ENCODE data around the gene PLSCR1. TPM values are rescaled to one million over a fixed set of nuclear protein-coding genes. Genes with fewer than 3 reads are reported as not detected.
"Not testable (repeated sequence)": the region's sequence is repeated elsewhere in the genome, so short reads cannot be mapped to it uniquely, and the experiment has no call there.

The PLSCR1 gene
- polyA plus RNA-seq, 2 donors, result 35.0 to 37.4 TPM

DNA sequence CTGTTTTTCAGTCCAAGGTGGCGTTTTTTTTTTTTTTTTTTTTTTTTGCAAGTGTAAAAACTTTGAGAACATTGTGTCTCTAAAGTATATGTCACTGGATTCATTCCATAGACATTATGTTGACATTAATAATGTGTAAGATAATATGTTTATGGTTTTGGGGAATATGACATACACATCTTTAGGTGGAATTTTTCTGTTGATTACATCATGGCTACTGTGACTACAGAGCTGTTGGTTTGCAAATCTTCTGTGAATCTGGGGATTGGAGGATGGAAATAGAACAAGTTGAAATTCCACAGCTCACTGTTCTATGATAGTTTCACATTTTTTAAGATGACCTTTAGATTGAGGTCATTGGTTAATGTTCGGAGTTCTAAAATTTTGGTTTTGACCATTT, 50.6 kb downstream of the PLSCR1 start:
- Histone ChIP-seq H3K4me1 (ENCODE audit: control insufficient read depth in 2 of 2, insufficient read depth in 2 of 2, low read length in 1 of 2) (no peaks in the 10 kb centered on the region), H3K9me3 (ENCODE audit: control insufficient read depth in 2 of 2, insufficient read depth in 1 of 2, low read depth in 1 of 2, low read length in 1 of 2) (peaks cover 0 to 3% of the 10 kb centered on the region in 2 donors), H3K27me3 (ENCODE audit: control insufficient read depth in 1 of 2, insufficient read depth in 2 of 2, low read length in 2 of 2) (no peaks in the 10 kb centered on the region), H3K4me3 (ENCODE audit: low read depth in 1 of 2, low read length in 2 of 2) (no peak overlapping the region), H3K27ac (ENCODE audit: low read depth in 2 of 2, low read length in 1 of 2) (no peak overlapping the region), H3K36me3 (ENCODE audit: control insufficient read depth in 2 of 2, insufficient read depth in 2 of 2, low read length in 1 of 2) (no peaks in the 10 kb centered on the region)
- WGBS, 2 donors, result 63 to 71% methylated on average over 2 of the region's 2 CpGs

DNA sequence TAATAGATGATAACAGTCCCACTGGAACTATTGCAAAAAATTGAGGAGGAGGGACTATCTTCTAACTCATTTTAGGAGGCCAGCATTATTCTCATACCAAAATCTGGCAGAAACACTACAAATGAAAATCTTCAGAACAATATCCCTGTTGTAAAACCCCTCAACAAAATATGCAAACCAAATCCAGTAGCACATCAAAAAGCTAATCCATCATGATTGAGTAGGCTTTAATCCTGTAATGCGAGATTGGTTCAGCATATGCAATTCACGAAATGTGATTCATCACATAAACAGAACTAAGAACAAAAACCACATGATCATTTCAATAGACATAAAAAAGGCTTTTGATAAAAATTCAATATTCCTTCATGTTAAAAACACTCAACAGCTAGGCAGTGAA, 51.2 kb downstream of the PLSCR1 start:
- WGBS, 2 donors, result 47 to 53% methylated on average over 2 of the region's 2 CpGs

DNA sequence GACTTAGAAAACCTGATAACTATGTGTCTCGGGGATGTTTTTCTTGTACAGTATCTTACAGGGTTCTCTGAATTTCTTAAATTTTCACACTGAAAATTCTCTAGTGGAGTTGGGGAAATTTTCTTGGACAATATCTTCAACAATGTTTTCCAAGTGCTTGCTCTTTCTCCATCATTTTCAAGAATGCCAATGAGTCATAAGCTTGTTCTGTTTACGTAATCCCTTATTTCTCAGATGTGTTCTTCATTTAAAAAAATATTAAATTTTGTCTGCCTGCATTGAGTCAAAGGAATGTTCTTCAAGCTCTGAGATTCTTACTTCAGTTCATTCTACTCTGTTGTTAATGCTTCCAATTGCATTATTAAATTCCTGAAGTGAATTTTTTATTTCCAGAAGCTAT, 53.1 kb downstream of the PLSCR1 start:
- Histone ChIP-seq H3K9me3 (ENCODE audit: control insufficient read depth in 2 of 2, insufficient read depth in 1 of 2, low read depth in 1 of 2, low read length in 1 of 2) (no peaks in the 10 kb centered on the region), H3K27ac (ENCODE audit: low read depth in 2 of 2, low read length in 1 of 2) (no peak overlapping the region), H3K4me1 (ENCODE audit: control insufficient read depth in 2 of 2, insufficient read depth in 2 of 2, low read length in 1 of 2) (no peaks in the 10 kb centered on the region), H3K36me3 (ENCODE audit: control insufficient read depth in 2 of 2, insufficient read depth in 2 of 2, low read length in 1 of 2) (no peaks in the 10 kb centered on the region), H3K4me3 (ENCODE audit: low read depth in 1 of 2, low read length in 2 of 2) (no peak overlapping the region), H3K27me3 (ENCODE audit: control insufficient read depth in 1 of 2, insufficient read depth in 2 of 2, low read length in 2 of 2) (no peaks in the 10 kb centered on the region)
- 60 to 76% methylated on average over 2 of the region's 2 CpGs for WGBS, 2 donors

More for the DNA sequence above, 51.2 kb downstream of the PLSCR1 start:
- Histone ChIP-seq H3K4me1 (ENCODE audit: control insufficient read depth in 2 of 2, insufficient read depth in 2 of 2, low read length in 1 of 2) (no peaks in the 10 kb centered on the region), H3K27ac (ENCODE audit: low read depth in 2 of 2, low read length in 1 of 2) (no peak overlapping the region), H3K36me3 (ENCODE audit: control insufficient read depth in 2 of 2, insufficient read depth in 2 of 2, low read length in 1 of 2) (no peaks in the 10 kb centered on the region), H3K27me3 (ENCODE audit: control insufficient read depth in 1 of 2, insufficient read depth in 2 of 2, low read length in 2 of 2) (no peaks in the 10 kb centered on the region), H3K4me3 (ENCODE audit: low read depth in 1 of 2, low read length in 2 of 2) (no peak overlapping the region), H3K9me3 (ENCODE audit: control insufficient read depth in 2 of 2, insufficient read depth in 1 of 2, low read depth in 1 of 2, low read length in 1 of 2) (peaks cover 0 to 3% of the 10 kb centered on the region in 2 donors)

DNA sequence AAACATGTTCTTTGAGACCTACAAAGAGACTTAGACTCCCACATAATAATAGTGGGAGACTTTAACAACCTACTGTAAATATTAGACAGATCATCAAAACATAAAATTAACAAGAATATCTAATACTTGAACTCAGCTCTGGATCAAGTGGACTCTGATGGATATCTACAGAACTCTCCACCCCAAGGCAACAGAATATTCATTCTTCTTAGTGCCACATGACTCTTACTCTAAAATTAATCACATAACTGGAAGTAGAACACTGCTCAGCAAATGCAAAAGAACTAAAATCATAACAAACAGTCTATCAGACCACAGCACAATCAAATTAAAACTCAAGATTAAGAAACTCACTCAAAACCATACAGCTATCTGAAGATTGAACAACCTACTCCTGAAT, 59.1 kb downstream of the PLSCR1 start:
- H3K27me3 ChIP-seq (ENCODE audit: control insufficient read depth in 1 of 2, insufficient read depth in 2 of 2, low read length in 2 of 2), result no peaks in the 10 kb centered on the region
- no peaks in the 10 kb centered on the region for H3K9me3 ChIP-seq (ENCODE audit: control insufficient read depth in 2 of 2, insufficient read depth in 1 of 2, low read depth in 1 of 2, low read length in 1 of 2)
- H3K4me3 ChIP-seq (ENCODE audit: low read depth in 1 of 2, low read length in 2 of 2), result no peak overlapping the region
- no peak overlapping the region for H3K27ac ChIP-seq (ENCODE audit: low read depth in 2 of 2, low read length in 1 of 2)
- no peaks in the 10 kb centered on the region for H3K36me3 ChIP-seq (ENCODE audit: control insufficient read depth in 2 of 2, insufficient read depth in 2 of 2, low read length in 1 of 2)
- no peaks in the 10 kb centered on the region for H3K4me1 ChIP-seq (ENCODE audit: control insufficient read depth in 2 of 2, insufficient read depth in 2 of 2, low read length in 1 of 2)

DNA sequence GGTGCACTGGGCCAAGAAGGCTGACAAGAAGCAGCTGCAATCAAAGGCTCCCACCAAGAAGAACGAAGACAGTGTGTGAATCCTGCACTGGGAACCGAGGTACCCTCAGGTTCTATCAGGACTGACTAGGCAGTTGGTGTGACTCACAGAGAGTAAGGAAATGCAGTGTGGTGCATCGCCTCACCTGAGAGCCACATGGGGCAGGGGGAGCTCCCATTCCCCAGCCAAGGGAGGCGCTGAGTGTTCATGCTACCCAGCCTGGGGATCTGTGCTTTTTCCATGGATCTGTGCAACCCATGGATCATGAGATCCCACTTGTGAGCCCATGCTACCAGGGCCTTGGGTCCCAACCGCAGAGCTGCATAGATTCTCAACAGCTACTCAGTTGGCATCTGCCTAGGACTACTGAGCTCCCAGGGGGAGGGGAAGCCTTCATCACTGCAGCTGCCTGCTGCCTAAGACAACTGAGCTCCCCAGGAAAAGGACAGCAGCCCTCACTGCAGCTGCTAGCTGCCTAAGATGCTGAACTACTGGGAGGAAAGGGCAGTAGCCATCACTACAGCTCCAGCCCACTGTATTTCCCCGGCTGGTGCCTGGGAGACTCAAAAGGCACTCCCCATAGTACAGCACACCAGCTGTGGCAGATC, 68.2 kb downstream of the PLSCR1 start:
- WGBS, 2 donors, result 89 to 90% methylated on average over 6 of the region's 6 CpGs
- H3K9me3 ChIP-seq (ENCODE audit: control insufficient read depth in 2 of 2, insufficient read depth in 1 of 2, low read depth in 1 of 2, low read length in 1 of 2), result no peaks in the 10 kb centered on the region
- no peak overlapping the region for H3K27ac ChIP-seq (ENCODE audit: low read depth in 2 of 2, low read length in 1 of 2)

DNA sequence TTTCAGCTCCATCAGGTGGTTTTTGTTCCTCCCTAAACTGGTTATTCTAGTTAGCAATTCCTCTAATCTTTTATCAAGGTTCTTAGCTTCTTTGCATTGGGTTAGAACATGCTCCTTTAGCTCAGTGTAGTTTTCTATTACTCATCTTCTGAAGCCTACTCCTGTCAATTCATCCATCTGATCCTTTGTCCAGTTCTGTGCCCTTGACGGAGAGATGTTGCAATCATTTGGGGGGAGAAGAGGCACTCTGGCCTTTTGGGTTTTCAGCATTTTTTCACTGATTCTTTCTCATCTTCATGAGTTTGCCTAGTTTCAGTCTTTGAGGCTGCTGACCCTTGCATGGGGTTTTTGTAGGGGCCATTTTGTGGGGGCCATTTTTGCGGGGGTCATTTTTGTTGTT, 69.4 kb downstream of the PLSCR1 start:
- not testable (repeated sequence) for H3K27ac ChIP-seq (ENCODE audit: low read depth in 2 of 2, low read length in 1 of 2)

More for the DNA sequence above, 68.2 kb downstream of the PLSCR1 start:
- Histone ChIP-seq H3K4me3 (ENCODE audit: low read depth in 1 of 2, low read length in 2 of 2) (no peak overlapping the region), H3K4me1 (ENCODE audit: control insufficient read depth in 2 of 2, insufficient read depth in 2 of 2, low read length in 1 of 2) (no peaks in the 10 kb centered on the region), H3K36me3 (ENCODE audit: control insufficient read depth in 2 of 2, insufficient read depth in 2 of 2, low read length in 1 of 2) (no peaks in the 10 kb centered on the region), H3K27me3 (ENCODE audit: control insufficient read depth in 1 of 2, insufficient read depth in 2 of 2, low read length in 2 of 2) (no peaks in the 10 kb centered on the region)

DNA sequence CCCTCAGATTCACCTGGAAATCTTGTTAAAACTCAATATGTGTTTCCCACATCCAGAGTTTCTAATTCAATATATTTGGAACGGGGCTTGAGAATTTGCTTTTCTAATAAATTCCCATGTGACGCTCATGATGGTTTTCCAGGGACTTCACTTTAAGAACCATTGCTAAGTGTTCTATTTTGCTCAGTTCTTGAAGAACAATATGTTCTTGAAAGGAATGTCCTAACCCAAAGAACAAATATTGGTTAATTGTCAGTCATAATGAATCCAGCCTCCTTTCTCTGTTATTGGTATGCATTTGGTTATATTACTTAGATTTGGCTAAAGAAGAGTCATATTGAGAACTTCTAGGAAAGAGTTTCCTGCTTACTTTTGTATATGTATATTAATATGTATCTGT, 70.7 kb downstream of the PLSCR1 start:
- Histone ChIP-seq H3K4me1 (ENCODE audit: control insufficient read depth in 2 of 2, insufficient read depth in 2 of 2, low read length in 1 of 2) (no peaks in the 10 kb centered on the region), H3K36me3 (ENCODE audit: control insufficient read depth in 2 of 2, insufficient read depth in 2 of 2, low read length in 1 of 2) (no peaks in the 10 kb centered on the region), H3K9me3 (ENCODE audit: control insufficient read depth in 2 of 2, insufficient read depth in 1 of 2, low read depth in 1 of 2, low read length in 1 of 2) (no peaks in the 10 kb centered on the region), H3K4me3 (ENCODE audit: low read depth in 1 of 2, low read length in 2 of 2) (no peak overlapping the region), H3K27me3 (ENCODE audit: control insufficient read depth in 1 of 2, insufficient read depth in 2 of 2, low read length in 2 of 2) (no peaks in the 10 kb centered on the region), H3K27ac (ENCODE audit: low read depth in 2 of 2, low read length in 1 of 2) (no peak overlapping the region)
- WGBS, 2 donors, result 89 to 94% methylated on average over 2 of the region's 2 CpGs

More for the DNA sequence above, 69.4 kb downstream of the PLSCR1 start:
- H3K9me3 ChIP-seq (ENCODE audit: control insufficient read depth in 2 of 2, insufficient read depth in 1 of 2, low read depth in 1 of 2, low read length in 1 of 2); H3K4me3 ChIP-seq (ENCODE audit: low read depth in 1 of 2, low read length in 2 of 2); H3K36me3 ChIP-seq (ENCODE audit: control insufficient read depth in 2 of 2, insufficient read depth in 2 of 2, low read length in 1 of 2); H3K27me3 ChIP-seq (ENCODE audit: control insufficient read depth in 1 of 2, insufficient read depth in 2 of 2, low read length in 2 of 2); H3K4me1 ChIP-seq (ENCODE audit: control insufficient read depth in 2 of 2, insufficient read depth in 2 of 2, low read length in 1 of 2): not testable (repeated sequence)
- WGBS, 2 donors, result 78 to 86% methylated on average over 2 of the region's 2 CpGs

DNA sequence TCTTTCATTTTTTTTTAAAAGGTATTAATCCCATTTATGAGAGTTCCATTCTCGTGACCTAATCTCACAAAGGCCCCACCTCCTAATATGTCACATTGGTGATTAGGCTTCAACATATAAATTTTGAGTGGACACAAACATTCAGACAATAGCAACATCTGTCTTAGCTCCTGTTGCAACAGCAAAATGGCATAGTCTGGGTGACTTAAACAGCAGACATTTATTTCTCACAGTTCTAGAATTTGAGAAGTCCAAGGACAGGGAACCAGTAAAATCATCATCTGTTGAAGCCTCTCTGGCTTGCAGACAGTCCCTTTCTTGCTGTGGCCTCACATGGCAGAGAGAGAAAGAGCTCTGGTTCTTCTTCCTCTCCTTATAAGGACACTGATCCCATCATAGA, 71.8 kb downstream of the PLSCR1 start:
- 88 to 92% methylated on average over 1 of the region's 1 CpG for WGBS, 2 donors
- no peaks in the 10 kb centered on the region for H3K9me3 ChIP-seq (ENCODE audit: control insufficient read depth in 2 of 2, insufficient read depth in 1 of 2, low read depth in 1 of 2, low read length in 1 of 2)
- H3K36me3 ChIP-seq (ENCODE audit: control insufficient read depth in 2 of 2, insufficient read depth in 2 of 2, low read length in 1 of 2), result no peaks in the 10 kb centered on the region
- H3K4me3 ChIP-seq (ENCODE audit: low read depth in 1 of 2, low read length in 2 of 2), result no peak overlapping the region
- H3K27ac ChIP-seq (ENCODE audit: low read depth in 2 of 2, low read length in 1 of 2), result no peak overlapping the region
- no peaks in the 10 kb centered on the region for H3K4me1 ChIP-seq (ENCODE audit: control insufficient read depth in 2 of 2, insufficient read depth in 2 of 2, low read length in 1 of 2)
- no peaks in the 10 kb centered on the region for H3K27me3 ChIP-seq (ENCODE audit: control insufficient read depth in 1 of 2, insufficient read depth in 2 of 2, low read length in 2 of 2)

DNA sequence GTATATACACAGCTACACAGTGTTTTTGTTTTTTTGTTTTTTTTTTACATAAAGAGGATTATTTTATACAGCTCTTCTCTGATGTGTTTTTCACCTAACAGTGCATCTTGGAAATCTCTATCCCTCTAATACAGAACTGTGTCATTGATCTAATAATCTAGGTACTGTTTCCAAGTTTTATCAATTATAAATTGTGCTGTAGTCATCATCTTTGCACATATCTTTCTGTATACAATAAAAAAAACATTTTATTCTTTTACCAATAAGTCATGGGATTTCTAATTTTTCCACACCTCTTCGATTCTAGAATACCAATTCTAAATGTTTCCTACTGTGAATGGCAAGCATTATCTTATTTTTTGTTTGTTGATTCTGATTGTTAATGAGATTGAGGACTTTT, 73.4 kb downstream of the PLSCR1 start:
- Histone ChIP-seq H3K27me3 (ENCODE audit: control insufficient read depth in 1 of 2, insufficient read depth in 2 of 2, low read length in 2 of 2) (no peaks in the 10 kb centered on the region), H3K36me3 (ENCODE audit: control insufficient read depth in 2 of 2, insufficient read depth in 2 of 2, low read length in 1 of 2) (no peaks in the 10 kb centered on the region), H3K9me3 (ENCODE audit: control insufficient read depth in 2 of 2, insufficient read depth in 1 of 2, low read depth in 1 of 2, low read length in 1 of 2) (no peaks in the 10 kb centered on the region), H3K4me3 (ENCODE audit: low read depth in 1 of 2, low read length in 2 of 2) (no peak overlapping the region), H3K27ac (ENCODE audit: low read depth in 2 of 2, low read length in 1 of 2) (no peak overlapping the region), H3K4me1 (ENCODE audit: control insufficient read depth in 2 of 2, insufficient read depth in 2 of 2, low read length in 1 of 2) (no peaks in the 10 kb centered on the region)
- 89 to 90% methylated on average over 1 of the region's 1 CpG for WGBS, 2 donors

DNA sequence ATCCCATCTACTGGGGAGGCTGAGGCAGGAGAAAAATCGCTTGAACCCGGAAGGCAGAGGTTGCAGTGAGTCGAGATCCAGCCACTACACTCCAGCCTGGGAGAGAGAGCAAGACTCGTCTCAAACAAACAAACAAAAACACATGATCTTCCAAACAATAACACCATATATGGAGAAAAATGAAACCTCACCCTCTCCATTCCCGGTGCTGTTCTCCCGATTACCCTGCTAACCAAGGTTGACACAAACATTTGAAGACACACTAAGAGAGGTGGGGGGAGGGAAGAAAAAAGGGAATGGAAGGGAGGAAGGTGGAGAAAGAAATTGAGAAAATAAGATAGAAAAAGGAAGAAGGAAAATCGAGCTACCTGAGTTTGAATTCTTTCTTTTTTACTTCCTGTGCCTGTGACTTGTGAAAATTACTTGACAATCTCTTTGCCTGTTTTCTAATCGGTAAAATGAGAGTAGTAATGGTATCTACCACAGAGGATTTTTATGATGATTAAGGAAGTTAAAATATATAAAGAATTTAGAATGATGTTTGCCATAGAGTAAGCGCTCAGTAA, 73.9 kb downstream of the PLSCR1 start:
- Histone ChIP-seq H3K27ac (ENCODE audit: low read depth in 2 of 2, low read length in 1 of 2) (no peak overlapping the region), H3K4me3 (ENCODE audit: low read depth in 1 of 2, low read length in 2 of 2) (no peak overlapping the region), H3K4me1 (ENCODE audit: control insufficient read depth in 2 of 2, insufficient read depth in 2 of 2, low read length in 1 of 2) (no peaks in the 10 kb centered on the region), H3K27me3 (ENCODE audit: control insufficient read depth in 1 of 2, insufficient read depth in 2 of 2, low read length in 2 of 2) (no peaks in the 10 kb centered on the region), H3K36me3 (ENCODE audit: control insufficient read depth in 2 of 2, insufficient read depth in 2 of 2, low read length in 1 of 2) (no peaks in the 10 kb centered on the region), H3K9me3 (ENCODE audit: control insufficient read depth in 2 of 2, insufficient read depth in 1 of 2, low read depth in 1 of 2, low read length in 1 of 2) (no peaks in the 10 kb centered on the region)
- WGBS, 2 donors, result 83 to 87% methylated on average over 9 of the region's 9 CpGs
